ENCODE measurements around the gene ZNF165. TPM values are rescaled to one million over a fixed set of nuclear protein-coding genes. Genes with fewer than 3 reads are reported as not detected.
A peak's percentile ranks its signal among the peaks of the same experiment; 100 is the strongest.
"Not testable (repeated sequence)": the region's sequence is repeated elsewhere in the genome, so short reads cannot be mapped to it uniquely, and the experiment has no call there.

ZNF165 gene
- total RNA-seq: 0.78 TPM in 1 of 2 replicates, not detected in the other
- polyA plus RNA-seq (2012): 0.33 TPM

DNA sequence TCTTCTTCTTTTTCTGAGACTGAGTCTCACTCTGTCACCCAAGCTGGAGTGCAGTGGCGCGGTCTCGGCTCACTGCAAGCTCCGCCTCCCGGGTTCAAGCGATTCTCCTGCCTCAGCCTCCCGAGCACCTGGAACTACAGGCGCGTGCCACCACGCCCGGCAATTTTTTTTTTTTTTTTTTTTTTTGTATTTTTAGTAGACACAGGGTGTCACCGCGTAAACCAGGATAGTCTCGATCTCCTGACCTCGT is at the start of gene ZNF165:
Gene ZNF165 (plus strand): TSS at position 188 of the 250 bp plus-strand sequence. CDS start 4,913 bp downstream, outside the sequence.
- DNase-seq (ENCODE audit: low read depth): not testable (repeated sequence)

GRCh38 chr6:28053584-28053983 is 26.8 kb upstream of the ZNF165 start:
- no peak for DNase-seq (ENCODE audit: low read depth)

DNA sequence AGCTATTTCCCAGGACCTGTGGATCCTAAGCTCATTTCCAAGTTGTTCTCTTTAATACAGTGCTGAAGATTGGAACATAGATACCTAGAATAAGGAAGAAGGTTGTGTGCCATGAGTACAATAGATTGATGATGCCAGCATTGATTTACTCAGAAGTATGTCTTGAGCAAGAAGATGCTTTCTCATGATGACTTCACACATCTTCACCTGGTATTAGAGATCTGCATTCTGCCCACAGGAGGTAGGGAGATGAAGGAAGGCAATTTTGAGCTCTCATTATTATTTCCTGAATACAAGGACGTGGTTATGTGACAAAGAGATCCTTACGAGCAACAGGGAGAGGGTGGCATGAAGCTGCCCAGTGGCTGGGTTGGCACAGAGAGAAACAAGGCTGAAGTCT is 20.0 kb upstream of the ZNF165 start:
- DNase-seq (ENCODE audit: low read depth): no peak

DNA sequence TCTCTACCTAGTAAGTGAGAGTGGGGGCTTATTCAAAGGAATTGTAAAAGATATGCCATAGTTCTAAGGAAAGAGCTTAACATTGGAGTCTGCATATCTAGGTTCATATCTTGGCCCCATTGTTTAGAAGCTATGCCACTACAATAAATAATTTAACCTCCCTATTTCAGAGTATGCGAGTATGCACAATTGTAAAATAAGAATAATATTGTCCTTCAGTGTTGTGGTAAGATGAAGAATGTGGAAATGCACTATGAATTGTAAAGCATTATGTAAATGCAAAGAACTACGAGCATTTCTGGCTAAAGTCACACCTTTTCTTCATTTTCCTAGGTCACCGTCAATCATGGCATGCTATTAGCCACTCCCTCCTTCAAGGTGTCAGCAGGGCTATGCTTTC is 16.1 kb upstream of the ZNF165 start:
- DNase-seq (ENCODE audit: low read depth): no peak

- DNase-seq (ENCODE audit: low read depth): no peak
Measured at GRCh38 chr6:28068067-28068466, 12.3 kb upstream of the ZNF165 start.

DNA sequence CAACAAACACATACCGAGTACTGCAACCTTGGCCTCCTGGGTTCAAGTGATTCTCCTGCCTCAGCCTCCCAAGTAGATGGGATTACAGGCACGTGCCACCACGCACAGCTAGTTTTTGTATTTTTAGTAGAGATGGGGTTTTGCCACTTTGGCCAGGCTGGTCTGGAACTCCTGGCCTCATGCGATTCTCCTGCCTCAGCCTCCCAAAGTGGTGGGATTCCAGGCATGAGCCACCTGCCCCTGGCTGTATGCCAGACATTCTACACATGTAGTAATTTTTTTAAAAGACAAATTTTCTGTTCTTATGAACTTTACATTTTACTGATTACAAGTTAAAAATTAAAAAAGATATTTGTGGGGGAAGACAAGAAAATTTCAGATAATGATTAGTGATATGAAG is 9.4 kb upstream of the ZNF165 start:
- not testable (repeated sequence) for DNase-seq (ENCODE audit: low read depth)

DNA sequence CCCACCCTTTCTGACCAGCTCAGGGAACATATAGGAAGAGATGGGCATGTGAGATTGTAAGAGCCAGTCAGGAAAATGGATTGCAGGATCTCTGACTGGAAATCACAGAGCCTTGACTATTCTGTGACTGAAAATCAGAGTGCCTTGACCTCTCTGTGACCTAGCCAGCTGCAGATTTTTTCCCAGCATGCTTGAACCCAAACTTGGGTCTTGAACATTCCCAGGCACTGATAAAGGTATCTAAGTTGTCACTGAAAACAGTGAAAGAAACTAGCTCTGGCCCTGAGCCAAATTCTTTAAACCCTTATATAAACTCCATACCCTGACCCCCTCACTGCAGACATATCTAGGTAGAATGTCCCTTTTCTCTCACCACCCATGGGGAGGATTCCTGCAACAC is 2.3 kb upstream of the ZNF165 start:
- no peak for DNase-seq (ENCODE audit: low read depth)

DNA sequence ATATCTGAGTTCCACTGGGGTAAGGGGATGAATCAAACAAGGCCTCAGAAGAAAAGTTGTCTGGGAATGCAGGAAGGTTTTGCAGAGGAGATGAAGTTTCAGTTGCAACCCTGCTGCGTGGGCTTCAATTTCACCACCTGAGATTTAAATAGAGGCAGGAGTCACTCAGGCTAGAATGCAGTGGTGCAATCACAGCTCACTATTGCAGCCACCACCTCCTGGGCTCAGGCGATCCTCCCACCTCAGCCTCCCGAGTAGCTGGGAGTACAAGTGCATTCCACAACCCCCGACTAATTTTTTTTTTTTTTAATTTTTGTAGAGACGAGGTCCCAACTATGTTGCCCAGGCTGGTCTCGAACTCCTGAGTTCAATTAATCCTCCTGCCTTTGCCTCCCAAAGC is 1.5 kb upstream of the ZNF165 start:
- DNase-seq (ENCODE audit: low read depth): no peak

GRCh38 chr6:28080631-28081485 is 490 bp downstream of the ZNF165 start:
- DNase-seq (ENCODE audit: low read depth): peak; percentile 99

GRCh38 chr6:28081486-28081751 is 1.1 kb downstream of the ZNF165 start:
- DNase-seq (ENCODE audit: low read depth): no peak

- DNase-seq (ENCODE audit: low read depth): no peak
Measured at GRCh38 chr6:28082939-28083338, 2.6 kb downstream of the ZNF165 start.

GRCh38 chr6:28089054-28089453 is 8.7 kb downstream of the ZNF165 start:
- no peak for DNase-seq (ENCODE audit: low read depth)

- DNase-seq (ENCODE audit: low read depth): peak; percentile 11
Measured at GRCh38 chr6:28090917-28091586, 10.7 kb downstream of the ZNF165 start.

DNA sequence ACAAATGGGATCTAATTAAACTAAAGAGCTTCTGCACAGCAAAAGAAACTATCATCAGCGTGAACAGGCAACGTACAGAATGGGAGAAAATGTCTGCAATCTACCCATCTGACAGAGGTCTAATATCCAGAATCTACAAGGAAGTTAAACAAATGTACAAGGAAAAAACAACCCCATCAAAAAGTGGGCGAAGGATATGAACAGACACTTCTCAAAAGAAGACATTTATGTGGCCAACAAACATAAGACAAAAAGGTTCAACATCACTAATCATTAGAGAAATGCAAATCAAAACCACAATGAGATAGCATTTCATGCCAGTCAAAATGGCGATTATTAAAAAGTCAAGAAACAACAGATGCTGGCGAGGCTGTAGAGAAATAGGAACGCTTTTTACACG is 21.9 kb downstream of the ZNF165 start:
- DNase-seq (ENCODE audit: low read depth): not testable (repeated sequence)

DNA sequence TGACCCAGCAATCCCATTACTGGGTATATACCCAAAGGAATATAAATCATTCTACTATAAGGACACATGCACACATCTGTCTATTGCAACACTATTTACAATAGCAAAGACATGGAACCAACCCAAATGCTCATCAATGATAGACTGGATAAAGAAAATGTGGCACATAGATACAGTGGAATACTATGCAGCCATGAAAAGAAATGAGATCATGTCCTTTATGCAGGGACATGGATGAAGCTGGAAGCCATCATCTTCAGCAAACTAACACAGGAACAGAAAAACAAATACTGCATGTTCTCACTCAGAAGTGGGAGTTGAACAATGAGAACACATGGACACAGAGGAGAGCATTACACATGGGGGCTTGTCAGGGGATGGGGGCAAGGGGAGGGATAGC is 22.3 kb downstream of the ZNF165 start:
- DNase-seq (ENCODE audit: low read depth): not testable (repeated sequence)

DNA sequence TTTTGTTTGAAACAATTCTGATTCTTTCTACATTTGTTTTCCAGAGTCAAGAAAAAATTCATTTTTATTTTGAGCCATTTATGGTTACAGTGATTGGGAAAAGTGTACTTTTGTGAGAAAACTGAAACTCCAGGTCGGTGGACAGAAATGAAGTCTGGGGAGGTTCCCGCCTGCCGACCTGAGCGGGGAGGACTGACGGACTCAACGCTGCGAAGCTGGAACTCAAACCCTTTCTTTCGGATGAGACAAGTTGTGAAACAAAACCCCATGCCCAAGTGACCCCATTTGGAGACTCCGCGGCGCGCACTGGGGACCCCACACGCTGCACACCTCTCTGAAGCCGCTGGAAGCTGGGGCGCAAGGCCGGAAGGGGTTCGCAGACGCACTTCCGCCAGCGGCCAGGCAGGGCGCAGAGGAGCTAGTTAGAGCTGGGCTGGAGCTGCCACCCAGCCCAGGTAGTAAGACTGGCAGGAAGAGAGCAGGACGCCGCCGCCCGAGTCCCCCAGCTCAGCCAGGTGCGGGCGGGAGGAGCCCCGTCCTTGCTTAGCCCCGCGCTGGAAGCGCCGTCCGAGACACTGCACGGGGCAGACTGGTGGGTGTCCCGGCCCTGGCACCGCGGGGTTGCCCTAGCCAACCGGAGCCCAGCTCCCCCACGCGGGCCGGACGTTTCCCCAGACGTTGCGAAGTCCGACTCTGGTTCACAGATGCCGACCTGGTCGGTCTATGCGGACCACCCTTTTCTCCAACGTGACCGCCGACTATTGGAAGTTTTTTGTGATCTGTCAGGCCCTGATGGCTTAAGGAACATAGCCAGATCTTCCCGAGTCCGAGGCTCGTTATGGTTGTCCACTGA is 24.2 kb downstream of the ZNF165 start:
- peak; percentile 85 for DNase-seq (ENCODE audit: low read depth)

DNA sequence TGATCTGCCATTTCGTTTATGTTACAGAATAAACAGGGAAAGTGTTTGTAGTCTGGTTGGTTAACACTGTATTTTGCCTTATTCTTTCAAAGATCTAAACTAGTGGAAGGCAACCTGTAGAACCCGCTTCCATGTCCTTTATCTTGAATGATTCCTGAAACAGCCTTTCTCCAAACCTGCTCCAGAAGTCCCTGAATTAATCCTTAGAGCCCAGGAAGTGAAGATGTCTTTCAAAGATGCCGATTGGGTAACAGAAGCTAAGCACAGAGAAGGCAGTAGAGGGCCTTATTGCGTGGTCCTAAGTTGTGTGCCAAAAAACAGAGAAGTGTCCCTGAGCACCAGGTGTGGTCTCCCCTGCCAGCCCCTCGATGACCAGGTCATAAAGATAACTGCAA is 24.9 kb downstream of the ZNF165 start:
- DNase-seq (ENCODE audit: low read depth): peak; percentile 36

GRCh38 chr6:28107506-28107905 is 27.1 kb downstream of the ZNF165 start:
- no peak for DNase-seq (ENCODE audit: low read depth)

DNA sequence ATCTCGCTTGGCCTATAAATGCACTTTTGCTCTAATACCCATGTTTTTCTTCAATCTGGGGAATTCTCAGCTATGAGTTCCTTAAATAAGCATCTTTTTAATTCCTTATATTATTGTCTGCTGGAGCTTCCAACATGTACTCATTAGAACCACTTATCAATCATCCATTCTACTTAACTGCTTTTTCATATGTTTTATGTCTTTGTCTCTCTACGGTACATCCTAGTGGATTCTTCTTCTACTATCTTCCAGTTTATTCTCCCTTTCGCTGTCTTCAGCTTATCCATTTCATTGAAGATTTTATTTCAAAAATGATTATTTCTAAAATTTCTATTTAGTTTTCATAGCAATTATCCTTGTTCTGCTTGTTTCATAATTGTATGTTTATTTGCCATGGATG is 31.6 kb downstream of the ZNF165 start:
- DNase-seq (ENCODE audit: low read depth): no peak

- no peak for DNase-seq (ENCODE audit: low read depth)
Measured at GRCh38 chr6:28115799-28116198, 35.4 kb downstream of the ZNF165 start.

DNA sequence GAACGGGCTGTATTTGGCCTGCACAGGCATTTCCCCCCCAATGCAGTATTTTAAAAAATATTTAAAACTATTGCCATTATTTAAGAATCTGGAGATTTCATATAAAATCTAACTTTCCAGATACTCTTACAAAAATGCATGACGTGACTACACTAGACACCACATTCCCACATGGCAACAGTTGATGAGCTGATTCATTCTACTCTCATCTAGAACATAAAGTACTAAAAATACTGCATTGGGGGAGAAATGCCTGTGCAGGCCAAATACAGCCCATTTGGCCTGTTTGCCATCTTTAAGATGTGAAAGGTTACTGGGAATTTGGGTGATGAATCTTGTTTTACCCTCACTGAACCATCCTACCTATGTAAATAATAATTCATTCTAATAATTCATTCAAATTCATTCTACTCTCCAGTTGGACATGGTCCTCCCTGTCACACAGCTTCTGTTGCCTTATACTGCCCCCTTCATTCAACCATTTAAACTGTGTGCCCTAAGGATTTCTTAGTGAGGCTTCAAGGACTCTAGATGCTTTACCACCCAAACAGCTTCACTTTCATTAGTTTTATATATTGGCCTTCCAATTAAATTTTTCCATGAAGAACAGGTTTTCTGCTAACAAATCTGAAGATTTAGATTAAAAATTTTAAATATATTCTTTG is 37.1 kb downstream of the ZNF165 start:
- DNase-seq (ENCODE audit: low read depth): no peak

GRCh38 chr6:28118217-28118616 is 37.8 kb downstream of the ZNF165 start:
- DNase-seq (ENCODE audit: low read depth): no peak

Measured in myocyte (in vitro differentiated cells).